Liver (tissue), 9 donors: ENCODE data around the gene DDOST. TPM values are rescaled to one million over a fixed set of nuclear protein-coding genes. Genes with fewer than 3 reads are reported as not detected.

Source experiments
- DNase-seq: peaks from one replicate; pipeline ENCODE4 v3.0.0-alpha.2; 2017; ENCODE audit warnings: low spot score
- H3K27ac ChIP-seq, 2 donors: one replicate each; pipeline ENCODE4 v1.7.0; 2013; ENCODE audit warnings: inconsistent platforms in 2 of 2, low read length in 2 of 2, control low read depth in 1 of 2, low read depth in 1 of 2, mild to moderate bottlenecking in 1 of 2
- H3K27me3 ChIP-seq, 4 donors: one replicate each; pipeline versions ENCODE4 v1.6.1 to v1.7.0; 2013; ENCODE audit warnings: low read length in 3 of 4, inconsistent platforms in 1 of 4, mild to moderate bottlenecking in 1 of 4, moderate library complexity in 1 of 4; ENCODE audit not compliant: control insufficient read depth in 4 of 4, insufficient read depth in 4 of 4
- H3K36me3 ChIP-seq, 4 donors: one replicate each; pipeline versions ENCODE4 v1.6.1 to v1.7.0; 2013; ENCODE audit warnings: low read length in 3 of 4, mild to moderate bottlenecking in 3 of 4, low read depth in 1 of 4, moderate library complexity in 1 of 4; ENCODE audit not compliant: control insufficient read depth in 4 of 4, insufficient read depth in 3 of 4
- H3K4me1 ChIP-seq, 4 donors: one replicate each; pipeline versions ENCODE4 v1.6.1 to v1.7.0; 2013; ENCODE audit warnings: low read length in 3 of 4, mild to moderate bottlenecking in 3 of 4, moderate library complexity in 1 of 4; ENCODE audit not compliant: control insufficient read depth in 4 of 4, insufficient read depth in 4 of 4
- H3K4me3 ChIP-seq, 3 donors: one replicate each; pipeline versions ENCODE4 v1.6.1 to v1.7.0; 2013; ENCODE audit warnings: low read length in 3 of 3, control low read depth in 1 of 3, low read depth in 1 of 3, mild to moderate bottlenecking in 1 of 3
- H3K9ac ChIP-seq, 2 donors: one replicate each; pipeline ENCODE4 v1.7.0; 2013; ENCODE audit warnings: low read length in 2 of 2, mild to moderate bottlenecking in 2 of 2, moderate library complexity in 2 of 2, control low read depth in 1 of 2, low read depth in 1 of 2
- H3K9me3 ChIP-seq, 4 donors: one replicate each; pipeline versions ENCODE4 v1.6.1 to v1.7.0; 2013; ENCODE audit warnings: low read length in 3 of 4; ENCODE audit not compliant: control insufficient read depth in 4 of 4
- ATF3 ChIP-seq: IDR thresholded peaks from 2 replicates; pipeline ENCODE4 v1.6.1; 2016; ENCODE audit warnings: antibody characterized with exemption
- FOXA2 ChIP-seq: IDR thresholded peaks from 2 replicates; pipeline ENCODE4 v1.6.1; 2016; ENCODE audit warnings: antibody characterized with exemption
- RAD21 ChIP-seq, 2 donors: IDR thresholded peaks; 2 replicates each; pipeline ENCODE4 v1.6.1; 2016; ENCODE audit warnings: antibody characterized with exemption in 2 of 2, mild to moderate bottlenecking in 2 of 2
- REST ChIP-seq: IDR thresholded peaks from 2 replicates; pipeline ENCODE4 v1.6.1; 2016; ENCODE audit warnings: antibody characterized with exemption, mild to moderate bottlenecking
- RXRA ChIP-seq, 2 donors: IDR thresholded peaks; 2 replicates each; pipeline ENCODE4 v1.6.1; 2017 to 2018; ENCODE audit warnings: antibody characterized with exemption in 2 of 2, mild to moderate bottlenecking in 1 of 2
- SP1 ChIP-seq: IDR thresholded peaks from 2 replicates; pipeline ENCODE4 v1.6.1; 2018; ENCODE audit warnings: antibody characterized with exemption, mild to moderate bottlenecking
- YY1 ChIP-seq: IDR thresholded peaks from 2 replicates; pipeline ENCODE4 v1.6.1; 2016; ENCODE audit warnings: antibody characterized with exemption, mild to moderate bottlenecking
- WGBS: extraction: QIAGEN DNeasy Blood & Tissue Kit; methylation state at CpG from one replicate; pipeline ENCODE4 v1.1.7; 2013; 5-methylcytosine and 5-hydroxymethylcytosine counted together
- polyA plus RNA-seq, 2 donors: library from polyadenylated mRNA; stranded (reverse) in 1 of 2; unstranded in 1 of 2; fragments of 200-250 nt in 1 of 2; fragments of >200 nt in 1 of 2; fragmentation: Nextera tagmentation in 1 of 2; extraction: Ambion mirVana in 1 of 2; gene quantifications; one replicate each; pipeline versions ENCODE4 v1.2.1 to v1.2.3, GENCODE V29; 2013 to 2015
- total RNA-seq, 2 donors: library from RNA; depleted of rRNA; stranded (reverse); fragments of >200 nt; gene quantifications; one replicate each; pipeline ENCODE4 v1.2.3, GENCODE V29; 2014
- TF ChIP-seq, protein P1 (sequence below): fragments of 150-350 bp; IDR thresholded peaks from 2 replicates; pipeline ENCODE4 v1.5.1; 2017; ENCODE audit warnings: improper control_type of control experiment, low read depth, low read length; ENCODE audit not compliant: missing input control
- donor health status: healthy.
- donor health status: healthy.
- donor health status: healthy.
- donor health status: healthy.
- donor health status: healthy.

Gene DDOST
- total and polyA plus RNA-seq, 4 donors: 70.2 to 193 (median 164) TPM

GRCh38 chr1:20660847-20661206, 342 bp downstream of the DDOST start:
- no peaks in the 10 kb centered on the region for H3K9me3 ChIP-seq
- H3K36me3 ChIP-seq: peaks cover 6 to 25% (median 16%) of the 10 kb centered on the region in 4 donors
- peaks cover 0 to 26% (median 20%) of the 10 kb centered on the region in 4 donors for H3K4me1 ChIP-seq
- H3K4me3 ChIP-seq: peak overlapping the region; percentile 80 to 95 (median 84)
- peak overlapping the region; percentile 75 to 96 for H3K9ac ChIP-seq
- peak overlapping the region; percentile 8 to 21 for H3K27ac ChIP-seq
- under 1% methylated on average over 20 of the region's 20 CpGs for WGBS
- no peaks in the 10 kb centered on the region for H3K27me3 ChIP-seq
- no peak for DNase-seq
- TF ChIP-seq REST: no peak
- no peak for TF ChIP-seq YY1

- H3K9me3 ChIP-seq: no peaks in the 10 kb centered on the region
- TF ChIP-seq SP1: no peak
- TF ChIP-seq RXRA (IDR thresholded peaks at IDR 0.05): no peak
- TF ChIP-seq RAD21 (IDR thresholded peaks at IDR 0.05): no peak
- TF ChIP-seq ATF3: no peak
- TF ChIP-seq YY1: no peak
- TF ChIP-seq REST: no peak
- TF ChIP-seq, protein P1, sequence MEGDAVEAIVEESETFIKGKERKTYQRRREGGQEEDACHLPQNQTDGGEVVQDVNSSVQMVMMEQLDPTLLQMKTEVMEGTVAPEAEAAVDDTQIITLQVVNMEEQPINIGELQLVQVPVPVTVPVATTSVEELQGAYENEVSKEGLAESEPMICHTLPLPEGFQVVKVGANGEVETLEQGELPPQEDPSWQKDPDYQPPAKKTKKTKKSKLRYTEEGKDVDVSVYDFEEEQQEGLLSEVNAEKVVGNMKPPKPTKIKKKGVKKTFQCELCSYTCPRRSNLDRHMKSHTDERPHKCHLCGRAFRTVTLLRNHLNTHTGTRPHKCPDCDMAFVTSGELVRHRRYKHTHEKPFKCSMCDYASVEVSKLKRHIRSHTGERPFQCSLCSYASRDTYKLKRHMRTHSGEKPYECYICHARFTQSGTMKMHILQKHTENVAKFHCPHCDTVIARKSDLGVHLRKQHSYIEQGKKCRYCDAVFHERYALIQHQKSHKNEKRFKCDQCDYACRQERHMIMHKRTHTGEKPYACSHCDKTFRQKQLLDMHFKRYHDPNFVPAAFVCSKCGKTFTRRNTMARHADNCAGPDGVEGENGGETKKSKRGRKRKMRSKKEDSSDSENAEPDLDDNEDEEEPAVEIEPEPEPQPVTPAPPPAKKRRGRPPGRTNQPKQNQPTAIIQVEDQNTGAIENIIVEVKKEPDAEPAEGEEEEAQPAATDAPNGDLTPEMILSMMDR: no peak
- no peak for TF ChIP-seq FOXA2
- H3K4me3 ChIP-seq: peak overlapping the region; percentile 80 to 95 (median 84)
- H3K27me3 ChIP-seq: no peaks in the 10 kb centered on the region
- WGBS: 18% methylated on average over 3 of the region's 3 CpGs
- H3K4me1 ChIP-seq: peaks cover 0 to 26% (median 20%) of the 10 kb centered on the region in 4 donors
- DNase-seq: no peak
- H3K9ac ChIP-seq: peak overlapping the region; percentile 75 to 96
- H3K27ac ChIP-seq: no peak overlapping the region
- H3K36me3 ChIP-seq: peaks cover 6 to 29% (median 21%) of the 10 kb centered on the region in 4 donors
Observed at GRCh38 chr1:20660363-20660762, 806 bp downstream of the DDOST start.
